HG02840 (cell line): Measurements from ENCODE around the gene SCN10A.

Source experiments
- ATAC-seq: cut with Tn5 transposase; IDR thresholded peaks from one replicate; pipeline ENCODE4 v1.9.1; 2021; ENCODE audit warnings: mild to moderate bottlenecking, moderate library complexity, moderate number of reproducible peaks; ENCODE audit not compliant: unreplicated experiment, low FRiP score

SCN10A gene

DNA sequence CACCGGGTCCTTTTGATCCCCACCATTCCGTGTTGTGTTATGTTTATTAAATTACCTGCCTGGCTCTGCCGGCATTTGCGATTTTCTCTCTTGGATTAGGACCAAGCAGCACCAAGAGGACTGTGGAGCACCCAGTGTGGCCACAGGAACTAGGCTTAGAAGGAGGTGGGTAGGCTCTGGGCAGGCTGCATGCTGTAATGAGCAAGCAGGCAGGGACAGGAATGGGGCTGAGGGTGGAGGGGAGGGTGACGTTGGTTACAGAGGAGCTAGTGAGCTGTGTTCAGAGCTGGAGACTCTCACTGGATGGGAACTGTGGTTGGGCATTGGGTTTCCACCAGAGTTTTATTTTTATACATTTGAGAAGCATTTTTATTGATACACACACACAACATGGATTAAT is 158.6 kb downstream of the SCN10A start:
- ATAC-seq = no peak

DNA sequence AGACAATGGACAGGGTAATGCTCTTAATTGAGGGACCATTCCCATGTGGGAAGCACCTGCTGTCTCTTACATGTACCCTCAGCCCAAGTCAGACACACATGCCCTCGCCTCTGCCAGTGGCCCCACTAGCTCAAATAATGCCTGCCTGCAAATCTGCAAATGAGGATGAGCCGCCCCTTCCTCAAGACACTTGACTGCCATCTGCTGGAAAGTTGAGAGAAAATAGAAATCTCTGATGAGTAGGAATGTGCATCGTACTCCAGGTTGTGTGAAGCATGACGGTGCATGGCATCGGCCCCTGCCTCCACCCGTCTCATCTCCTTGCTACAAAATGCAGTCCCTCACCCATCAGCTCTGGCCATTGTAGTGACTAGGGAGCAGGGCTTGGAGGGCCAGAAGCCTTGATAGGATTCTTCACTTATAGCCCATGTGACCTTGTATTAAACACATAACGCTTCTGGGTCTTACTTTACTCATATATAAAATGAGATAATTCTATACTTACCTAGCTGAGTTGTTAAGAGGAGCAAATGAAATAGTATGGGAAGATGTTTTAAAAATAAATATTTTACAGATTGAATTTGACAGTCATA is 160.2 kb downstream of the SCN10A start:
- ATAC-seq = no peak

DNA sequence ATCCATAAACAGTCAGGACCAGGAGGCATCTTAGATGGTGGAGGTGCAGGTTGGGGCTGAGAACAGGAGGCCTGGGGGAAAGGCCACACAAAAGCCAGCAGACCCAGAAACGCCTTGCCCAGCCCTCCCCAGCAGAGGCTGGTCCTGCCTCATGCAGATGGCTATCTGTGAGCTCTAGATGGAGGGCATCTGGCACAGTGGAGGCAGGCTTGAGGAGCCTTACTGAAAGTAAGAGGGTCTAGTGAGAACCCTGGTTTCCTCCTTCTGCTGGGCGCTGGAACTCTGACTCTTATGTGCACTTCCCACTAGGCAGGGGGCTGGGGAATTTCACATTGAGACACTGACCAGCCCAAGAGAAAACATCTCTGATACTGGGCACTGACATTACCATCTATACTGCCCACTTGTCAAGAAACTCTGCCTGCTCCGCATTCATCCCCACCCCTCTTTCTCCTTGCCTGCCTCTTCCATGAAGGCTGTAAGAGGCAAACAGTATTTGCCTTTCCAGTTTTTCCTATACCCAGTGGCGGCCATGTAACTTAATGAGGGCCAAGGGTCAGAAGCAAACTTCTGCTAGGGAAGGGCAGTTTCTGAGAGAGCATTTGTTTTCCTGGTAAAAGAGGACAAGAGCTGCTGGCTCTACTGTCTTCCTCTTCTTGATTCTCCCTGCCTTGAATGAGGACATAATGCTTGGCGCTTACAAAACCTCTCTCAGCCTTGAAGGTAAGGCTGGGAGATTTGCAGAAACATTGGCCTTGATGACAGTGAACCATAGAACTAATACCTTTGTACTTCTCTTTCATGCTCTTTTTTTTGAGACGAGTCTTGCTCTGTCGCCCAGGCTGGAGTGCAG is 162.1 kb downstream of the SCN10A start:
- ATAC-seq = no peak

DNA sequence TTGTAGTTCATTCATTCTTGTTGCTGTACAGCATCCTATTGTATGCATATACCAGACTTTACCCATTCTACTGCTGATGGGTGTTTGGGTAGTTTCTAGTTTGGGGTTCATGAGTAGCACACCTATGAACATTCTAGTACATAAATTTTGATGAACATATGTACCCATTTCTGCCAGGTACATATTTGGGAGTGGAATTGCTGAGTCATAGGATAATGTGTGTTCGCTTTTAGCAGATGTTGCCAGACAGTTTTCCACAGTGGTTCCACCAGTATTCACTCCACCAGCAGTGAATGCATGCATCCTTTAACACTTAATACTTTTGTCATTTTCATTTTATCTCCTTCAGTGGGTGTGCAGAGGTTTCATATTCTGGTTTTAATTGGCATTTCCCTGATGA is 163.1 kb downstream of the SCN10A start:
- no peak for ATAC-seq

DNA sequence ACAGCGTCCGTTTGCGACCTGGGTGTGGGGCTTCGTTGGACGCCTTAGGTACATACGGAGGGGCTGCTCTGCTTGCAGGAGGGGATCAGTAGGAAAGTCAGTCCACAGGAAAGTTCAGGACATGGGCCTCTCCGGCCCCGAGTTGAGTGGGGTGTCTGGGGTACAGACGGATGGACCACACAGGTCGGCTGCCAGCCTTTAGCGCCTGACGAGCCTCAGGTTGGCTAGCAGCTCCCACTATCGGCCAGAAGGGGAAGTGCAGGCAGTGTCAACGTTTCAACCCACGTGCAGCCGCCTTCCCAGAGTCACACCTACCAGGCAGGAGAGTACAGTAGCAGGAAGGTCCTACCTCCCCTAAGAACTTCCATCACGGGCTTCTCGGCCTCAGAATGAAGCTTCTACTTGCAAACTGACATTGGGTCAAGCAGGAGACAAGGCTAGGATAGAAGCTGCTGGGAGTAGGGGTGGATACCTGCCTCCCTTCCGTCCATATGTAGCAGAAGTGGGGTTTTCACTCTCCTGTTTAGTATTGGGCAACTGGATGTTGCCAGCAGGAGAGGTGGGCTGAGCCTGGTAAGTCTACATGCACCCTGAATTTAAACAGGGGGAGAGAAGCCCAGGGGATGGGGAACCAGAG is 164.7 kb downstream of the SCN10A start:
- no peak for ATAC-seq

DNA sequence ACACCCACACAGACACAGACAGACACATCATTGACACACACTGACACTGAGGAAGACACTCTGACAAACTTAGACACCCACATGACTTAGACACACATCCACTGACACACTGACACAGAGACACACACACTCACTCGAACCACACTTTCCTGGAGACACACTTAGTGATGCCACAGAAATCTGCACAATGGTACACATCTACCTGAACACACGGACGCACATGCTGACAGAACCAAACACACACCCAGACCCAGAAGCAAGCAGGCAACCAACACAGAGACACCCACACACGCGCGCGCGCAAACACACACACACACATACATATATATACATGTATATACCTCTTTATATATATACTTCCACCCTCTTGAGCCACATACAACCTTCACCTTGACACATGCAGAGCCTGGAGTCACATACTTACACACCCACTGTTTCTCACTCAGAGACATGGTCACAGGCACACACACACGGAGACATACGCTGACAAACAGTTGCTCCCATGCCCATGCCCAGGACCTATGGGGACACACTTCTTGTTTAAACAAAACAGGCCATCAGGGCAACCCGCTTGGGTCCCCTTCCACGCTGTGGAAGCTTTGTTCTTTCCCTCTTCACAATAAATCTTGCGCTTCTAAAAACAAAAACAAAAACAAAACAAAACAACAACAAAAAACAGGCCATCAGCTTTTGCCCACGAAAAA is 165.6 kb downstream of the SCN10A start:
- no peak for ATAC-seq

DNA sequence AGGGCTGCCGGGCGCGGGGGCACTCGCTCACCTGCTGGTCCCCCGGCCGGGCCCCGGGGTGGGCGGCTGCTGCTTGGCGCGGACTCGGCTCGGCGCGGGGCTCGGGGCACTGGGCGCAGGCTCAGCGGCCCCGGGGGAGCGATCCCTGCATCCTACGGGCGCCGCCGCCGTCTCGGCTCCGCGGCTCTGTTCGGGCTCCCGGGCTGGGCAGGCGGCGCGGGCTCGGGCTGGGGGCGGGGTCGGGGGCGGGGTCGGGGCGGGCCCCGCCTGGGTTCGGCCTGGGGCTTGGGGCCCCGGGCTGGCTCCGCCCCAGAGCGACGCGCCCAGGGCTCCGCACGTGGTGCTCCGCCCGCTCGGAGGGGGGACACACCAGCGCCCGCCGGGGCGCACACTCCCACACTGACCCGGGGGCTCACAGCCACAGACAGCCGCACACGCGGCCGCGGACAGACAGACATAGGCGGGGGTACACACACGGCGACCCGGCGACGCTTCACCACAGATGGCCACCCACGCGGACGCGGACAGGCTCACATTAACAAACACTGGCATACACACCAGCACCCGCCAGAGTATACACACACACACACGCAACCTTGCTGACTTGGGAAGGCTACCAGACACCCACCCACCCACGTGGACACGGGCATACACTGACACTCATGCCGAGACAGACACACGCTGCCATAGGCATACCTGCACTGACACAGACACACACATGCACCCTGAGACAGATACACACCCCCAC is 166.3 kb downstream of the SCN10A start, which contains the start of gene SCN5A:
Gene SCN5A (minus strand): TSS at position 188 of the 748 bp plus-strand sequence. CDS start 16,380 bp downstream, outside the sequence.
- ATAC-seq = no peak

DNA sequence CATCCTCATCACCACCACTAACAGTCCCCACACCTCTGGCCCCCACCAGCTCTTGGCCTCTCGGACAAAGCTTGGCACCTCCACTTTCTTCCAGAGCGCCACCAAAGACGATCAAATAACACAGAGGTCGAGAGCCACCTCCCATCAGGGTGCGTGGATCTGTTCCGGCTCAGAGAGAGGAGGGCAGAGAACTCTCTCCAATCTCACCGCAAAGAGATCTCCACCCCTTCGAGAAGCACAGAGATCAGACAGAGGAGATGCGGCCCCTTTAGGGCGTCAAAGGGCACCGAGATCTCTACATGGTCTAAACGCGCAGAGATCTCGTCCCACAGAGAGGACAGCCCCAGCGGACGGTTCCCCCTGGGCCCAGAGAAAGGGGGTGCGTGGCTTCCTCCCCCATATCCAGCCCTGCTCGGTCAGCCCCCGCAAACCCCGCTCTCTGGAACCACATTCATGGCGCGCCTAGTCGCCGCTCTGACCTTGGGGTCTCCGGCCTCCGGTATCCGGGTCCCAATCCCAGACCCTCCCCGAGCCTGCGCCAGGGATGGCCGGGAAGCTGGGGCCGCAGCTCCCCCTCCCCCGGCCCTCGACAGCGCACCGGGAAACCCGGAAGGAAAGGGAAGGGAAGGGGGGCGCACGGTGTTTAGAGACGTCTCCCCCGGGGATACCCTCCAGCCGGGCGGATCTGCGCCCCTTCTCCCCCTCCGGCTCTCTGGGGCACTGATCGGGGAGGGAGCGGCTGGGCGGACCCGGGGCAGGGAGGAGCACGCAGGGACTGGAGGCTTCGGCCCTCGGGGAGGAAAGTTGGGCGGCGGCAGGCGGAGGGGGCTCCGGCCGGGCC is 167.1 kb downstream of the SCN10A start:
- ATAC-seq = no peak

DNA sequence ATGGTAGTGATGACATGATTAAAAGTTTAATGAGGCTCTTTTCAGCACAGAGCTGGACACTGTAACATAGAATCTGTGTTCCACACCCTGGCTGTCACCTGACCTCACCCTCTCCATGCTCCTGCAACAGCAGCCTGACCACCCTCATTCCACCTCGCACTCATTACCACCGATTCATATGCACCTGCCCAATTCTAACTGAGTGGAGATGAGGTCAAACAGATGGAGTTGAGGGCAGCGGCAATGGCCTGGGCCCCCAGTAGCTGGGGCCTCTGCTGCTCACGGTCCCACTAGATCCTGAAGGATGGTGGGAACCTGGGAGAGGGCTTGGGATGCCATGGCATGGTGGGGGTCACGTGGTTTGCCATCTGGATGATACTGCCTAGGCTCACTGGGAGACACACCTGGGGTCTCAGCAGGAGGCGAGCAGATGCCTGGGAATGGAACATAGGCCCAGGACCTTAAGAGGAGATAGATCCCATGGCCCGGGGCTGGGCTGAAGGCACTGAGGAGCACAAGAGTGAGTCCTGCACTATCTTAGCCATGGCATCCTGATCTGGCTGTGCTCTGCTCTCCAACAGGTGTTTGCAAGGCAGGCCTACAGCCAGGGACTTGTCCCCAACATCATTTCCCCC is 167.9 kb downstream of the SCN10A start:
- ATAC-seq = no peak

DNA sequence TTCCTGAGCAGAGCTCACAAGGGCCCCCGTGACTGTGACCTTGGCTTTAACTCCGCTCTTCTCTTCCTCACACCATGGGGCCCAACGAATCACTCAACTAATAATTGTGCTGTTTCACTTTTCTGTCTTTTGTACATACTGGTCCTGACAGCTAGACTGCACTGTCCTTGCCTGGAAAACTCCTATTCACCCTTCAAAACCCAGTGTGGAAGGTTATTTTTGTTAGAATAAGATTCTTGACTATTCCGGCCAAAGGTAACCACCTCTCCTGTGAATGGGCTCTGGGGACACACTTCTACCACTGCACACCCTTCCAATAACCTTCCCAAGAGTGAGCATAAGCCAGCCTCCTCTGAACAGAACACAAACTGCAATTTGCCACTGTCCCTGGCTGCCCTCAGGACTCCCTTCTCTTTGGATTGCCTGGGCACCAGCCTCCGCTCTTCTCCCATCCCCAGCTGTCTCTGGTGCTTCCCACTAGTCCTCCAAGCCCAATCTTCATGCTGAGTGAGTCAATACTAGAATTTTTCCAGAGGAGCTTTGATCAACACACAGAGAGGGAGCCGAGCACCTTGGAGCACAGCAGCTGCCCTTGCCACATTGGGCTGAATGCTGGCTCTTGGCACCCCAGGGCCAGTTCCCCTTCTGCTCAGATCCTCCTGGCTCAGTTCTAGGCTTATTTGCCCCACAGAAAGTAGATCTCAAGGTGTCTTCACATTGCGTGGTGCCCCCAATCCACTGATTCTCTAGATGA is 168.6 kb downstream of the SCN10A start:
- no peak for ATAC-seq
